A673 (cell line): ENCODE data around the gene XYLB.

Experiments used
- EZH2 ChIP-seq: fragments of 200-600 bp; sonication (generic); IDR thresholded peaks from 2 replicates; pipeline ENCODE4 v1.6.1; 2017; ENCODE audit warnings: borderline replicate concordance, low read depth, mild to moderate bottlenecking, mixed read lengths, antibody characterized with exemption, low read length; ENCODE audit not compliant: poor library complexity, severe bottlenecking
- TF ChIP-seq, protein P1 (sequence below): fragments of 300-800, 200-600 bp; sonication (generic); conservative IDR thresholded peaks from 2 replicates; pipeline ENCODE4 v1.5.1; 2017; ENCODE audit warnings: low read depth, mild to moderate bottlenecking, antibody characterized with exemption, low read length, moderate library complexity, mixed read lengths

DNA sequence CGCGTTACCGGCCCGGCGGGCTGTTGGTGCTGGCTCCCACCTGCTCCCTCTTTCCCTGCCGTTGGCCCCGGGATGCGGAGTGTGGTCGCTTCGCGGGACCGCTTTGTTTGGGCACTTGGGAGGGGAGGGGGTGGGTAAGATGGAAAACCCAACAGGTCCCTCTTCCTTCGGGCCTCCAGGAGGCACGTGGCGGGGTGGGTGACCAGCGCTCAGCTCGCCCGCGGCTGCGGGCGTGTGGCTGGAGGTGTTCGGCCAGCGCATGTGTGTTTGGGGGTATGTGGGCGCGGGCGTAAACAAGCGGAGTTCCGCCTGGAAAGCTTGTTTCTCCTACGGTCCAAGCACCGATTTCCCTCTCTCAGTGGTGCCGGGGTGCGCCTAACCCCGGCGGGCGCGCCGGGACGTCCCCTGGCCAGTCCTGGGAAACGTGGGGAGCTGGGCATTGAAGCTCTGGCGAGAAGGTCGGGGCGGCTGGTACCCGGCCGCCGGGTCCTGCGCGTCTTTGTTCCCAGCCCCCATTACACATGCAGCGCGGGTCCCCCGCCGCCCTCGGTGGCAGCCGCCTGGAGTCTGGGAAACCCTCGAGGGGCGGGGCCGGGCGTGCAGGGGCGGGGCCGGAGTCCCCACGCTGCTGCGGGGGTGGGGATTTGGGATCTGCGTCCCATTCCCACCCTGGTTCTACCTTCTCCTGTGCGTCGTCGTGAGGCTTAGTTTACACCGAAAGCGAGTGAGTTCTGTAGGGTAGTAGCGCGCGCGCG lies 108.5 kb downstream of the XYLB start:
- TF ChIP-seq, protein P1, sequence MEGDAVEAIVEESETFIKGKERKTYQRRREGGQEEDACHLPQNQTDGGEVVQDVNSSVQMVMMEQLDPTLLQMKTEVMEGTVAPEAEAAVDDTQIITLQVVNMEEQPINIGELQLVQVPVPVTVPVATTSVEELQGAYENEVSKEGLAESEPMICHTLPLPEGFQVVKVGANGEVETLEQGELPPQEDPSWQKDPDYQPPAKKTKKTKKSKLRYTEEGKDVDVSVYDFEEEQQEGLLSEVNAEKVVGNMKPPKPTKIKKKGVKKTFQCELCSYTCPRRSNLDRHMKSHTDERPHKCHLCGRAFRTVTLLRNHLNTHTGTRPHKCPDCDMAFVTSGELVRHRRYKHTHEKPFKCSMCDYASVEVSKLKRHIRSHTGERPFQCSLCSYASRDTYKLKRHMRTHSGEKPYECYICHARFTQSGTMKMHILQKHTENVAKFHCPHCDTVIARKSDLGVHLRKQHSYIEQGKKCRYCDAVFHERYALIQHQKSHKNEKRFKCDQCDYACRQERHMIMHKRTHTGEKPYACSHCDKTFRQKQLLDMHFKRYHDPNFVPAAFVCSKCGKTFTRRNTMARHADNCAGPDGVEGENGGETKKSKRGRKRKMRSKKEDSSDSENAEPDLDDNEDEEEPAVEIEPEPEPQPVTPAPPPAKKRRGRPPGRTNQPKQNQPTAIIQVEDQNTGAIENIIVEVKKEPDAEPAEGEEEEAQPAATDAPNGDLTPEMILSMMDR = no peak
- TF ChIP-seq EZH2 = no peak
